ENCODE data around the gene ZNF740. TPM values are rescaled to one million over a fixed set of nuclear protein-coding genes. Genes with fewer than 3 reads are reported as not detected.

Gene ZNF740
- total RNA-seq, 1 donor from 2014 or later, result 39.6 TPM

DNA sequence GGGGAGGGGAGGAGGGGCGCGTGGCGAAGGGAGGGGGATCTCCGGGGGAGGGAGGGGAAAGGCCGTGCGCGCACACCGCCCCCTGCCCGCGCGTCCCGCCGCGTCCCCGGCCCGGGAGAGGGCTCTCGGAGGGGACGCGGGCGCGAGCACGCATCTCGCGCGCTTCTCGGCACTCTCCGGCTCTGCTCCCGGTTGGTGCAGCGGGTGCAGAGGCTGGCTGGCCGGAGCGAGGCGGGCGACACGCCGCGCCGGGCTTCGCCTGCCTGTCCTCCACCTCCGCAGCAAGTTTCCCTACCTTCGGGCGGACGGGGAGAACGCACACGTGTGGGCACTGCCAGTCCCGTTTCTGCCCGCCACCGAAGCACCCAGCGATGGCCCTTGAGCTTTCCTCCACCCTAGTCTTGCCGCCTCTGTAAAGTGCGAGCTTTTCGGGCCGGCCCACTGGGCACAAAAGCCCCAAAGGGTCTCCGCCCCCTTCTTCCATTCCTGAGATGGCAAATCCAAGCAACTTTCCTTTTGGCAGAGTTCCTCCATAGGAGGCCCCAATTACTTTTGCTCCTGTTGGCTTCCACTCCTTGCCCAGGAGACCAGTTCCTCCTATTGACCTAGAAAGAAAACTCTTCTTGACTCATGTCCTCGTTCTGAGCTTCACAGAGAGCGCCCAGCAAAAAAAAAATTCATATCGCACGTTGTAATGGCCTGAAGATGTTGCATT is 566 bp downstream of the ZNF740 start:
- peak; percentile 92 for DNase-seq (ENCODE audit: extremely low spot score, unreplicated experiment)

DNA sequence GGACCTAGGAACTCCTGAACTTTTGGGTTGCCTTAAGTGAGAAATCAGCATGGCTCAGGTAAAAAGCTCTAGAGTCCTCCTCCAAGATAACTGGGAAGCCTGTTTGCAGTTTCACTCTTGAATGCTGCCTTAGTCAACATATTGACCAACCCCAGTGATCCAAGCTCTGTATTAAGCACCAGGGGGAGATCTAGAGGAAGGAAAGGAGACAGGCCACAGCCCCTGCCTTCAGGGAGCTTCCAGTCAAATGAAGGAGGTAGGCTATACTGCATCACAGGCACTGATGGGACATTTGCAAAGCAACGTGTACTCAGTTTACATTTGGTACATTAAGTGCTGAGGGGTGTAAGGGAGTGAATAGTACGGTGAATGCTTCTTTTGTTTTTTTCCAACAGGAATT is 1.4 kb downstream of the ZNF740 start:
- Mint-ChIP-seq H3K4me1 (ENCODE audit: unreplicated experiment) (peaks cover 34% of the 10 kb centered on the region), H3K36me3 (ENCODE audit: unreplicated experiment) (peaks cover 37% of the 10 kb centered on the region), H3K27ac (ENCODE audit: unreplicated experiment) (peak overlapping the region; percentile 85), H3K27me3 (ENCODE audit: unreplicated experiment) (no peaks in the 10 kb centered on the region), H3K9me3 (ENCODE audit: unreplicated experiment) (no peaks in the 10 kb centered on the region), H3K4me3 (ENCODE audit: unreplicated experiment) (peak overlapping the region; percentile 89)
- no peak for DNase-seq (ENCODE audit: extremely low spot score, unreplicated experiment)
- TF ChIP-seq, protein P1, sequence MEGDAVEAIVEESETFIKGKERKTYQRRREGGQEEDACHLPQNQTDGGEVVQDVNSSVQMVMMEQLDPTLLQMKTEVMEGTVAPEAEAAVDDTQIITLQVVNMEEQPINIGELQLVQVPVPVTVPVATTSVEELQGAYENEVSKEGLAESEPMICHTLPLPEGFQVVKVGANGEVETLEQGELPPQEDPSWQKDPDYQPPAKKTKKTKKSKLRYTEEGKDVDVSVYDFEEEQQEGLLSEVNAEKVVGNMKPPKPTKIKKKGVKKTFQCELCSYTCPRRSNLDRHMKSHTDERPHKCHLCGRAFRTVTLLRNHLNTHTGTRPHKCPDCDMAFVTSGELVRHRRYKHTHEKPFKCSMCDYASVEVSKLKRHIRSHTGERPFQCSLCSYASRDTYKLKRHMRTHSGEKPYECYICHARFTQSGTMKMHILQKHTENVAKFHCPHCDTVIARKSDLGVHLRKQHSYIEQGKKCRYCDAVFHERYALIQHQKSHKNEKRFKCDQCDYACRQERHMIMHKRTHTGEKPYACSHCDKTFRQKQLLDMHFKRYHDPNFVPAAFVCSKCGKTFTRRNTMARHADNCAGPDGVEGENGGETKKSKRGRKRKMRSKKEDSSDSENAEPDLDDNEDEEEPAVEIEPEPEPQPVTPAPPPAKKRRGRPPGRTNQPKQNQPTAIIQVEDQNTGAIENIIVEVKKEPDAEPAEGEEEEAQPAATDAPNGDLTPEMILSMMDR (IDR thresholded peaks at IDR 0.05), result no peak

More for the DNA sequence above, 566 bp downstream of the ZNF740 start:
- TF ChIP-seq, protein P1 (IDR thresholded peaks at IDR 0.05), result no peak
- H3K27me3 Mint-ChIP-seq (ENCODE audit: unreplicated experiment), result no peaks in the 10 kb centered on the region
- no peaks in the 10 kb centered on the region for H3K9me3 Mint-ChIP-seq (ENCODE audit: unreplicated experiment)
- peak overlapping the region; percentile 89 for H3K4me3 Mint-ChIP-seq (ENCODE audit: unreplicated experiment)
- H3K27ac Mint-ChIP-seq (ENCODE audit: unreplicated experiment), result peak overlapping the region; percentile 85
- H3K36me3 Mint-ChIP-seq (ENCODE audit: unreplicated experiment), result peaks cover 29% of the 10 kb centered on the region
- peaks cover 34% of the 10 kb centered on the region for H3K4me1 Mint-ChIP-seq (ENCODE audit: unreplicated experiment)

DNA sequence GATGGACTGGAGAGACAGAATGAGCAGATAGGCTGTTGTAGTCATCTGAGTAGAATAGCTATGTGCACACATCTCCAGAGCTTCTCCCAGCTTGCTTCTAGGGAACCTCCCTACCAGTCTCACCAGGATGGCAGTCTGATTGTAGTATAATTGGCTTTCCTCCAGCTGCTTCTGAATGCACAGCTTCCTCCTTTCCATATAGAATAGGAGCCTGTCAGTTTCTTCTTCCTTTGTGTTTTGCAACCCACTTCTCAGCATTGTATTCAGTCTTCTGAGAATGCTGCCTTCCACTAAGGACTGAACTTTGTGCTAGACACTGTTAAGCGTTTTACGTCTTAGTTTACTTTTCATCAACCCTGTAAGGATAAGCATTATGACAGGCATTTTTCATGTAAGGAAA is 2.4 kb downstream of the ZNF740 start:
- TF ChIP-seq, protein P1 (IDR thresholded peaks at IDR 0.05), result no peak
- H3K27ac Mint-ChIP-seq (ENCODE audit: unreplicated experiment), result peak overlapping the region; percentile 5
- no peak for DNase-seq (ENCODE audit: extremely low spot score, unreplicated experiment)
- peak overlapping the region; percentile 62 for H3K4me3 Mint-ChIP-seq (ENCODE audit: unreplicated experiment)
- H3K4me1 Mint-ChIP-seq (ENCODE audit: unreplicated experiment), result peaks cover 34% of the 10 kb centered on the region
- no peaks in the 10 kb centered on the region for H3K27me3 Mint-ChIP-seq (ENCODE audit: unreplicated experiment)
- peaks cover 46% of the 10 kb centered on the region for H3K36me3 Mint-ChIP-seq (ENCODE audit: unreplicated experiment)
- no peaks in the 10 kb centered on the region for H3K9me3 Mint-ChIP-seq (ENCODE audit: unreplicated experiment)

DNA sequence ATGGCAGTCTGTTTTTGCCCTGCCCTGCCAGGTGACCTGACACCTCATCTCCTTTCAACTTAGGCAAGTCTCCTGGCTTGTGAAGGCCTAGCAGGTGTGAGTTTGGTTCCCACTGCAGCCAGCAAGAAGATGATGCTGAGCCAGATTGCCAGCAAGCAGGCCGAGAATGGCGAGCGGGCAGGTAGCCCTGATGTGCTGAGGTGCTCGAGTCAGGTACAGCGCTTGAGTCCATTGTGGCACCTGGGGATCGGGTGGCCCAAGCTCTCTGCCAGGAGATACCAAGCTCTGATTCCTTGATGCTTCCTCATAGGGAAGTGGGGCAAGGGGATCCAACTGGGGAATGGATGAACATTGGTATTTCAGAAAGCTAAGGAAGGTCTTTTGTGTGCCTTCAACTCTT is 4.3 kb downstream of the ZNF740 start:
- no peaks in the 10 kb centered on the region for H3K27me3 Mint-ChIP-seq (ENCODE audit: unreplicated experiment)
- TF ChIP-seq, protein P1 (IDR thresholded peaks at IDR 0.05), result no peak
- H3K27ac Mint-ChIP-seq (ENCODE audit: unreplicated experiment), result no peak overlapping the region
- H3K9me3 Mint-ChIP-seq (ENCODE audit: unreplicated experiment), result no peaks in the 10 kb centered on the region
- H3K4me1 Mint-ChIP-seq (ENCODE audit: unreplicated experiment), result peaks cover 28% of the 10 kb centered on the region
- DNase-seq (ENCODE audit: extremely low spot score, unreplicated experiment), result no peak
- H3K4me3 Mint-ChIP-seq (ENCODE audit: unreplicated experiment), result no peak overlapping the region
- peaks cover 53% of the 10 kb centered on the region for H3K36me3 Mint-ChIP-seq (ENCODE audit: unreplicated experiment)

DNA sequence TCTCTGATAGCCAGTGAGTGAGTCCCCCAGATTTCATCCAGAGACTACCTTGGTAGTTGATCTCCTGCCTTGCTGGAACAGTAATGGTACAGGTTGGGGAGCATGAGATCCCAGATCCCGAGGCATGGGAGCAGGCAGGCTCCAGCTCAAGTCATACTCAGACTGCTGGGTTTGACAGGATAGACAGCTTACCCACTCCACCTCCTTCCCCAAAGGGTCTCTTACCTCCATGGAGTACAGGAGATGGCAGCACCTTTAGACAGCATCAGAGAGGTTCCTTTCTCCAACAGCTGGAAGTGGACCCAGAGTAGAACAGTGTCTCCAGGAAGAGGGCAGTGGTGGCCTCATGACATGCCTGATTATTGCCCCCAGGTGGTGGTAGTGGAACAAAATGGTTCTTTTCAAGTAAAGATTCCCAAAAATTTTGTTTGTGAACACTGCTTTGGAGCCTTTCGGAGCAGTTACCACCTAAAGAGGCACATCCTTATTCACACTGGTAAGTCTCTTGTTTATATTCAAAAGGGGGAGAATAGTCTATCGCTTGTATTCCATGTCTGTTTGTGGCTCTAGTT is 5.1 kb downstream of the ZNF740 start:
- peaks cover 30% of the 10 kb centered on the region for H3K4me1 Mint-ChIP-seq (ENCODE audit: unreplicated experiment)
- H3K9me3 Mint-ChIP-seq (ENCODE audit: unreplicated experiment), result no peaks in the 10 kb centered on the region
- peaks cover 53% of the 10 kb centered on the region for H3K36me3 Mint-ChIP-seq (ENCODE audit: unreplicated experiment)
- no peak for DNase-seq (ENCODE audit: extremely low spot score, unreplicated experiment)
- no peaks in the 10 kb centered on the region for H3K27me3 Mint-ChIP-seq (ENCODE audit: unreplicated experiment)
- TF ChIP-seq, protein P1 (IDR thresholded peaks at IDR 0.05), result no peak
- H3K4me3 Mint-ChIP-seq (ENCODE audit: unreplicated experiment), result no peak overlapping the region
- no peak overlapping the region for H3K27ac Mint-ChIP-seq (ENCODE audit: unreplicated experiment)
